Neural cell (in vitro differentiated cells): ENCODE measurements around the gene SPOCK1.

Experiments
- CTCF ChIP-seq: fragments of 450-650 bp; IDR thresholded peaks from 2 replicates; pipeline ENCODE4 v1.5.1; 2014; ENCODE audit warnings: antibody characterized with exemption, mild to moderate bottlenecking, moderate library complexity; ENCODE audit not compliant: poor library complexity, severe bottlenecking
- EZH2 ChIP-seq: fragments of 200-600, 300-800 bp; shearing (Covaris generic), sonication (generic); IDR thresholded peaks from 2 replicates; pipeline ENCODE4 v1.6.1; 2014; ENCODE audit warnings: antibody characterized with exemption, low read length, borderline replicate concordance, mild to moderate bottlenecking; ENCODE audit not compliant: insufficient read depth, poor library complexity, severe bottlenecking
- MXI1 ChIP-seq: fragments of 450-650 bp; conservative IDR thresholded peaks from 2 replicates; pipeline ENCODE4 v1.6.1; 2014; ENCODE audit warnings: antibody characterized with exemption, mild to moderate bottlenecking; ENCODE audit not compliant: poor library complexity, severe bottlenecking
- POLR2AphosphoS5 ChIP-seq: IDR thresholded peaks from 2 replicates; pipeline ENCODE4 v1.6.1; 2012
- RAD21 ChIP-seq: fragments of 450-650 bp; conservative IDR thresholded peaks from 2 replicates; pipeline ENCODE4 v1.6.1; 2014; ENCODE audit warnings: antibody characterized with exemption, mild to moderate bottlenecking, moderate library complexity
- REST ChIP-seq: IDR thresholded peaks from 2 replicates; pipeline ENCODE4 v1.6.1; 2012; ENCODE audit warnings: borderline replicate concordance
- SMC3 ChIP-seq: fragments of 450-650 bp; conservative IDR thresholded peaks from 2 replicates; pipeline ENCODE4 v1.6.1; 2014; ENCODE audit warnings: antibody characterized with exemption, mild to moderate bottlenecking, moderate library complexity; ENCODE audit not compliant: poor library complexity
- TAF1 ChIP-seq: IDR thresholded peaks from 2 replicates; pipeline ENCODE4 v1.6.1; 2012; ENCODE audit warnings: low read depth

- TF ChIP-seq CTCF (no peak), EZH2 (no peak), MXI1 (no peak), POLR2AphosphoS5 (no peak), SMC3 (no peak), TAF1 (no peak), REST (no peak), RAD21 (no peak)
Observed at GRCh38 chr5:137119321-137119720, 379.8 kb downstream of the SPOCK1 start.
